ENCODE results near the gene DFFA.
"Not testable (repeated sequence)": the region's sequence is repeated elsewhere in the genome, so short reads cannot be mapped to it uniquely, and the experiment has no call there.

DNA sequence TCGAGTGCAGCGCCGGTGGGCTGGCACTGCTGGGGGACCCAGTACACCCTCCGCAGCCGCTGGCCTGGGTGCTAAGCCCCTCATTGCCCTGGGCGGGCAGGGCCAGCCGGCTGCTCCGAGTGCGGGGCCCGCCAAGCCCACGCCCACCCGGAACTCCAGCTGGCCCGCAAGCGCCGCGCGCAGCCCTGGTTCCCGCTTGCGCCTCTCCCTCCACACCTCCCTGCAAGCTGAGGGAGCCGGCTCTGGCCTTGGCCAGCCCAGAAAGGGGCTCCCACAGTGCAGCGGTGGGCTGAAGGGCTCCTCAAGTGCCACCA is 45.8 kb downstream of the DFFA start:
- TF ChIP-seq, protein P1, sequence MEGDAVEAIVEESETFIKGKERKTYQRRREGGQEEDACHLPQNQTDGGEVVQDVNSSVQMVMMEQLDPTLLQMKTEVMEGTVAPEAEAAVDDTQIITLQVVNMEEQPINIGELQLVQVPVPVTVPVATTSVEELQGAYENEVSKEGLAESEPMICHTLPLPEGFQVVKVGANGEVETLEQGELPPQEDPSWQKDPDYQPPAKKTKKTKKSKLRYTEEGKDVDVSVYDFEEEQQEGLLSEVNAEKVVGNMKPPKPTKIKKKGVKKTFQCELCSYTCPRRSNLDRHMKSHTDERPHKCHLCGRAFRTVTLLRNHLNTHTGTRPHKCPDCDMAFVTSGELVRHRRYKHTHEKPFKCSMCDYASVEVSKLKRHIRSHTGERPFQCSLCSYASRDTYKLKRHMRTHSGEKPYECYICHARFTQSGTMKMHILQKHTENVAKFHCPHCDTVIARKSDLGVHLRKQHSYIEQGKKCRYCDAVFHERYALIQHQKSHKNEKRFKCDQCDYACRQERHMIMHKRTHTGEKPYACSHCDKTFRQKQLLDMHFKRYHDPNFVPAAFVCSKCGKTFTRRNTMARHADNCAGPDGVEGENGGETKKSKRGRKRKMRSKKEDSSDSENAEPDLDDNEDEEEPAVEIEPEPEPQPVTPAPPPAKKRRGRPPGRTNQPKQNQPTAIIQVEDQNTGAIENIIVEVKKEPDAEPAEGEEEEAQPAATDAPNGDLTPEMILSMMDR (IDR thresholded peaks at IDR 0.05), result not testable (repeated sequence)
- TF ChIP-seq PREB (CRISPR knock-in tag; IDR thresholded peaks at IDR 0.05; ENCODE audit: borderline replicate concordance); NFYB (CRISPR knock-in tag; conservative IDR thresholded peaks at IDR 0.05; ENCODE audit: low read depth); E2F4 (CRISPR knock-in tag; IDR thresholded peaks at IDR 0.05; ENCODE audit: borderline replicate concordance, low read depth); CREB1 (CRISPR knock-in tag; IDR thresholded peaks at IDR 0.05); SMAD4 (CRISPR knock-in tag; IDR thresholded peaks at IDR 0.05); FOXK1 (CRISPR knock-in tag; IDR thresholded peaks at IDR 0.05); NR1H2 (CRISPR knock-in tag; IDR thresholded peaks at IDR 0.05); ZNF232 (CRISPR knock-in tag; IDR thresholded peaks at IDR 0.05); HMGA2 (CRISPR knock-in tag; IDR thresholded peaks at IDR 0.05); NFATC4 (CRISPR knock-in tag; IDR thresholded peaks at IDR 0.05): not testable (repeated sequence)
- TF ChIP-seq, protein P2, sequence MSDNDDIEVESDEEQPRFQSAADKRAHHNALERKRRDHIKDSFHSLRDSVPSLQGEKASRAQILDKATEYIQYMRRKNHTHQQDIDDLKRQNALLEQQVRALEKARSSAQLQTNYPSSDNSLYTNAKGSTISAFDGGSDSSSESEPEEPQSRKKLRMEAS (CRISPR knock-in tag; IDR thresholded peaks at IDR 0.05), result not testable (repeated sequence)
- TF ChIP-seq, protein P3, sequence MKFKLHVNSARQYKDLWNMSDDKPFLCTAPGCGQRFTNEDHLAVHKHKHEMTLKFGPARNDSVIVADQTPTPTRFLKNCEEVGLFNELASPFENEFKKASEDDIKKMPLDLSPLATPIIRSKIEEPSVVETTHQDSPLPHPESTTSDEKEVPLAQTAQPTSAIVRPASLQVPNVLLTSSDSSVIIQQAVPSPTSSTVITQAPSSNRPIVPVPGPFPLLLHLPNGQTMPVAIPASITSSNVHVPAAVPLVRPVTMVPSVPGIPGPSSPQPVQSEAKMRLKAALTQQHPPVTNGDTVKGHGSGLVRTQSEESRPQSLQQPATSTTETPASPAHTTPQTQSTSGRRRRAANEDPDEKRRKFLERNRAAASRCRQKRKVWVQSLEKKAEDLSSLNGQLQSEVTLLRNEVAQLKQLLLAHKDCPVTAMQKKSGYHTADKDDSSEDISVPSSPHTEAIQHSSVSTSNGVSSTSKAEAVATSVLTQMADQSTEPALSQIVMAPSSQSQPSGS (CRISPR knock-in tag; IDR thresholded peaks at IDR 0.05; ENCODE audit: borderline replicate concordance, low read depth), result not testable (repeated sequence)

Measured in WTC11 (cell line).